Measurements from ENCODE around the gene RASA2. TPM values are rescaled to one million over a fixed set of nuclear protein-coding genes. Genes with fewer than 3 reads are reported as not detected.

The RASA2 gene
- total RNA-seq, 2 donors from 2014 or later = 7.8 to 13.5 TPM

GRCh38 chr3:141450727-141451375 is 36.0 kb upstream of the RASA2 start:
- no peaks in the 10 kb centered on the region for H3K9me3 ChIP-seq
- no peak for DNase-seq (ENCODE audit: low spot score)
- H3K27me3 ChIP-seq (replicated peaks; ENCODE audit: insufficient read depth) = no peaks in the 10 kb centered on the region
- no peak overlapping the region for H3K4me3 ChIP-seq
- WGBS = 78% methylated on average over 8 of the region's 8 CpGs
- intact Hi-C loops (cut with DNase I) = no loop called here
- H3K27ac ChIP-seq = peak overlapping the region in 1 of 2 donors; percentile 68
- TF ChIP-seq POLR2A (IDR thresholded peaks at IDR 0.05) (no peak), CTCF (IDR thresholded peaks at IDR 0.05) (no peak)
- H3K4me1 ChIP-seq (replicated peaks) = peaks cover 4% of the 10 kb centered on the region
- H3K36me3 ChIP-seq = no peaks in the 10 kb centered on the region

- no peak for DNase-seq (ENCODE audit: low spot score)
These were observed 34.8 kb upstream of the RASA2 start for GRCh38 chr3:141452045-141452444.

GRCh38 chr3:141452773-141453172 is 34.1 kb upstream of the RASA2 start:
- intact Hi-C loops (cut with DNase I) = loop anchor here (2.0 kb wide), 2 partner anchors 92 to 142 kb away; no protein-coding TSS in a partner anchor
- H3K27me3 ChIP-seq (replicated peaks; ENCODE audit: insufficient read depth) = no peaks in the 10 kb centered on the region
- WGBS = 61% methylated on average over 1 of the region's 1 CpG
- TF ChIP-seq POLR2A (IDR thresholded peaks at IDR 0.05) (no peak), POLR2AphosphoS5 (IDR thresholded peaks at IDR 0.05) (no peak), CTCF (IDR thresholded peaks at IDR 0.05) (no peak)
- no peaks in the 10 kb centered on the region for H3K36me3 ChIP-seq
- peak overlapping the region; percentile 68 to 69 for H3K27ac ChIP-seq
- no peak overlapping the region for H3K4me3 ChIP-seq
- peaks cover 13% of the 10 kb centered on the region for H3K4me1 ChIP-seq (replicated peaks)
- no peaks in the 10 kb centered on the region for H3K9me3 ChIP-seq
- DNase-seq (ENCODE audit: low spot score) = no peak

More at GRCh38 chr3:141452045-141452444, 34.8 kb upstream of the RASA2 start:
- TF ChIP-seq CTCF (IDR thresholded peaks at IDR 0.05) = peak in 3 of 4 experiments; percentile 64 to 83 (median 68)
- TF ChIP-seq POLR2AphosphoS5 (IDR thresholded peaks at IDR 0.05) = peak; percentile 71
- TF ChIP-seq POLR2A (IDR thresholded peaks at IDR 0.05) = no peak
- Histone ChIP-seq H3K27me3 (replicated peaks; ENCODE audit: insufficient read depth) (no peaks in the 10 kb centered on the region), H3K4me1 (replicated peaks) (peaks cover 13% of the 10 kb centered on the region), H3K9me3 (no peaks in the 10 kb centered on the region), H3K27ac (peak overlapping the region; percentile 68 to 69), H3K4me3 (no peak overlapping the region), H3K36me3 (no peaks in the 10 kb centered on the region)
- intact Hi-C loops (cut with DNase I) = loop anchor here (2.0 kb wide), 2 partner anchors 91 to 141 kb away; no protein-coding TSS in a partner anchor

GRCh38 chr3:141454054-141454453 is 32.8 kb upstream of the RASA2 start:
- no peak for DNase-seq (ENCODE audit: low spot score)
- no peaks in the 10 kb centered on the region for H3K36me3 ChIP-seq
- intact Hi-C loops (cut with DNase I) = loop anchor here (2.0 kb wide), 1 partner anchor 149 kb away; no protein-coding TSS in a partner anchor
- H3K9me3 ChIP-seq = no peaks in the 10 kb centered on the region
- peak overlapping the region; percentile 0 to 26 for H3K4me3 ChIP-seq
- peak overlapping the region; percentile 76 to 84 for H3K27ac ChIP-seq
- 79% methylated on average over 3 of the region's 3 CpGs for WGBS
- TF ChIP-seq POLR2AphosphoS5 (IDR thresholded peaks at IDR 0.05) = no peak
- no peak for TF ChIP-seq POLR2A (IDR thresholded peaks at IDR 0.05)
- TF ChIP-seq CTCF (IDR thresholded peaks at IDR 0.05) = no peak
- H3K4me1 ChIP-seq (replicated peaks) = peaks cover 13% of the 10 kb centered on the region
- no peaks in the 10 kb centered on the region for H3K27me3 ChIP-seq (replicated peaks; ENCODE audit: insufficient read depth)

Measured in prostate gland (tissue), 2 donors.